Neuronal stem cell (in vitro differentiated cells): Measurements from ENCODE around the gene WDR62.

Experiments used
- DNase-seq: peaks from one replicate; pipeline ENCODE4 v3.0.0-alpha.2; 2013; ENCODE audit warnings: low spot score
- H2AFZ ChIP-seq: one replicate; pipeline ENCODE4 v1.6.1; 2013; ENCODE audit warnings: mild to moderate bottlenecking, low read length, inconsistent platforms
- H2AK5ac ChIP-seq: 2 replicates; pipeline ENCODE4 v1.6.1; 2013; ENCODE audit warnings: low read depth, mild to moderate bottlenecking, inconsistent platforms, low read length, moderate library complexity, mixed read lengths
- H2BK120ac ChIP-seq: 2 replicates; pipeline ENCODE4 v1.6.1; 2013; ENCODE audit warnings: low read depth, mild to moderate bottlenecking, inconsistent platforms, low read length, moderate library complexity, mixed read lengths
- H2BK12ac ChIP-seq: one replicate; pipeline ENCODE4 v1.6.1; 2013; ENCODE audit warnings: low read length, inconsistent platforms
- H2BK15ac ChIP-seq: 2 replicates; pipeline ENCODE4 v1.6.1; 2013; ENCODE audit warnings: mild to moderate bottlenecking, low read length, inconsistent platforms, mixed read lengths
- H2BK5ac ChIP-seq: one replicate; pipeline ENCODE4 v1.6.1; 2013; ENCODE audit warnings: inconsistent platforms, mild to moderate bottlenecking, low read length, moderate library complexity
- H3K14ac ChIP-seq: one replicate; pipeline ENCODE4 v1.6.1; 2013; ENCODE audit warnings: low read length, inconsistent platforms
- H3K18ac ChIP-seq: 2 replicates; pipeline ENCODE4 v1.6.1; 2013; ENCODE audit warnings: low read length, inconsistent platforms
- H3K23ac ChIP-seq: 2 replicates; pipeline ENCODE4 v1.6.1; 2013; ENCODE audit warnings: low read depth, mild to moderate bottlenecking, mixed read lengths, low read length, inconsistent platforms; ENCODE audit not compliant: poor library complexity
- H3K27ac ChIP-seq: replicated peaks from 3 replicates; pipeline ENCODE4 v1.5.1; 2013; ENCODE audit warnings: low read length, inconsistent platforms
- H3K27me3 ChIP-seq, 3 experiments: 2 replicates each; pipeline ENCODE4 v1.6.1; 2013; ENCODE audit warnings: low read length in 3 of 3, mild to moderate bottlenecking in 2 of 3, inconsistent platforms in 1 of 3, low read depth in 1 of 3, mixed read lengths in 1 of 3, moderate library complexity in 1 of 3; ENCODE audit not compliant: control insufficient read depth in 3 of 3, insufficient read depth in 3 of 3
- H3K36me3 ChIP-seq, 2 donors: replicated peaks in 1 of 2; 2 replicates each; pipeline ENCODE4 v1.6.1; 2013; ENCODE audit warnings: low read length in 2 of 2; ENCODE audit not compliant: control insufficient read depth in 2 of 2, insufficient read depth in 2 of 2
- H3K4ac ChIP-seq: 2 replicates; pipeline ENCODE4 v1.6.1; 2013; ENCODE audit warnings: inconsistent platforms, mild to moderate bottlenecking, low read length, moderate library complexity
- H3K4me1 ChIP-seq, 2 donors: 1 replicate in 1 of 2; 2 replicates in 1 of 2; pipeline ENCODE4 v1.6.1; 2013; ENCODE audit warnings: low read length in 2 of 2, low read depth in 1 of 2; ENCODE audit not compliant: control insufficient read depth in 2 of 2, insufficient read depth in 1 of 2
- H3K4me2 ChIP-seq: one replicate; pipeline ENCODE4 v1.6.1; 2013; ENCODE audit warnings: mild to moderate bottlenecking, low read length, inconsistent platforms; ENCODE audit not compliant: insufficient read depth, poor library complexity, severe bottlenecking
- H3K4me3 ChIP-seq, 2 donors: 2 replicates each; pipeline ENCODE4 v1.5.1; 2013; ENCODE audit warnings: low read length in 2 of 2, mild to moderate bottlenecking in 2 of 2, inconsistent platforms in 1 of 2, moderate library complexity in 1 of 2
- H3K79me1 ChIP-seq: one replicate; pipeline ENCODE4 v1.6.1; 2013; ENCODE audit warnings: low read depth, mild to moderate bottlenecking, inconsistent platforms, low read length, moderate library complexity
- H3K9ac ChIP-seq: one replicate; pipeline ENCODE4 v1.6.1; 2013; ENCODE audit warnings: mild to moderate bottlenecking, low read depth, low read length, inconsistent platforms; ENCODE audit not compliant: poor library complexity
- H3K9me3 ChIP-seq, 2 donors: replicated peaks in 1 of 2; 2 replicates each; pipeline versions ENCODE3 to v1.6.1; 2013; ENCODE audit warnings: low read length in 2 of 2, mild to moderate bottlenecking in 2 of 2, inconsistent platforms in 1 of 2, low read depth in 1 of 2, mixed read lengths in 1 of 2, moderate library complexity in 1 of 2; ENCODE audit not compliant: control insufficient read depth in 2 of 2, insufficient read depth in 1 of 2
- H4K8ac ChIP-seq: one replicate; pipeline ENCODE4 v1.6.1; 2013; ENCODE audit warnings: low read depth, mild to moderate bottlenecking, inconsistent platforms, low read length, moderate library complexity
- H4K91ac ChIP-seq: one replicate; pipeline ENCODE4 v1.6.1; 2013; ENCODE audit warnings: low read length, low read depth, mild to moderate bottlenecking, inconsistent platforms; ENCODE audit not compliant: poor library complexity
- WGBS, 2 donors: extraction: QIAGEN DNeasy Blood & Tissue Kit; methylation state at CpG; one replicate each; pipeline ENCODE4 v1.1.7; 2013; ENCODE audit warnings: missing lambda C conversion rate in 2 of 2, mixed read lengths in 1 of 2; ENCODE audit not compliant: insufficient read length in 2 of 2, insufficient replicate concordance in 1 of 2; ENCODE audit errors: extremely low coverage in 2 of 2; 5-methylcytosine and 5-hydroxymethylcytosine counted together

Gene WDR62

DNA sequence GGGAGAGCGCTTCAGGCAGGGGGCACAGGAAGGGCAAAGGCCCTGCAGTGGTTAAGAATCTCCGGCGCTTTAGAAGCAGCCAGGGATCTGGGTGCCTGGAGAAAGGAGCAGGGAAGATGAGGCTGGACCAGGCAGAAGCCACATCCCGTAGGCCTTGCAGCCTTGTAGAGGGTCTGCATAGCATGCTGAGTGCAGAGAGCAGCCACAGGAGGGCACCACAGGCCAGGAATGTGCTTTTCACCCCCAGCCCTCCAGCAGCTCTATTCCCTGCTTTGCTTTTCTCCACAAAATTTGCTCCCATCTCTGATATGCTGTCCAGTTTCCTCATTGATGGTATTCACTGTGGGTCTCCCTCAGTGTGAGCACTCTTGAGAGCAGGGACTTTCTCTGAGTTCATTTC lies 5.7 kb downstream of the WDR62 start:
- Histone ChIP-seq H3K4me2 (no peak overlapping the region), H2AK5ac (no peak overlapping the region), H2BK15ac (no peak overlapping the region), H3K14ac (no peak overlapping the region), H3K79me1 (peaks cover 3% of the 10 kb centered on the region), H3K23ac (no peak overlapping the region), H3K18ac (no peak overlapping the region), H4K91ac (no peak overlapping the region), H3K27me3 (no peaks in the 10 kb centered on the region), H3K9ac (peak overlapping the region; percentile 65), H2BK5ac (no peak overlapping the region), H3K4ac (no peak overlapping the region), H3K4me1 (peaks cover 6% of the 10 kb centered on the region in 2 donors), H3K9me3 (peaks cover 0 to 2% of the 10 kb centered on the region in 2 donors), H2AFZ (no peak overlapping the region), H2BK120ac (no peak overlapping the region), H3K36me3 (peaks cover 37 to 73% of the 10 kb centered on the region in 2 donors), H4K8ac (peak overlapping the region; percentile 49), H3K27ac (no peak overlapping the region), H3K4me3 (no peak overlapping the region), H2BK12ac (no peak overlapping the region)
- no CpG with 5 or more reads among the region's 4 CpGs for WGBS, 2 donors
- no peak for DNase-seq

DNA sequence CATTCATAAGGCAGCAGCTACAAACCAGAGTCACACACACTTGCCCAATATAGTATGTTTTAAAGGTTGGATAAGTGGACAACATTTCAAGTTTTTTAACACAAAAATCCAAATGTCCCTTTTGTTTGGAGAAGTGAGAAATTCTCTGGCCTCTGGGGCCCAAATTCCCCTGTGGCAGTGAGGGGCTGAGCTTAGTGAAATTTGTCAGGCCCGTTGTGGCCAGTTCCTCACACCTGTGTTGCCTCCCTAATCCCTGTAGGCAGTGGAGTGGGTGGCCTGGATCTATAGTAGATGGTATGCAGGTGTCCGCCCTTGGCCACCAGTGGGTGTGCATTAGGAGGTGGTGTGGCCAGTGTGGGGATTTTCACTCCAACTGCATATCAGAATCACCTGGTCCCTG lies 6.7 kb downstream of the WDR62 start:
- Histone ChIP-seq H2AK5ac (no peak overlapping the region), H3K36me3 (peaks cover 45 to 82% of the 10 kb centered on the region in 2 donors), H3K23ac (no peak overlapping the region)

DNA sequence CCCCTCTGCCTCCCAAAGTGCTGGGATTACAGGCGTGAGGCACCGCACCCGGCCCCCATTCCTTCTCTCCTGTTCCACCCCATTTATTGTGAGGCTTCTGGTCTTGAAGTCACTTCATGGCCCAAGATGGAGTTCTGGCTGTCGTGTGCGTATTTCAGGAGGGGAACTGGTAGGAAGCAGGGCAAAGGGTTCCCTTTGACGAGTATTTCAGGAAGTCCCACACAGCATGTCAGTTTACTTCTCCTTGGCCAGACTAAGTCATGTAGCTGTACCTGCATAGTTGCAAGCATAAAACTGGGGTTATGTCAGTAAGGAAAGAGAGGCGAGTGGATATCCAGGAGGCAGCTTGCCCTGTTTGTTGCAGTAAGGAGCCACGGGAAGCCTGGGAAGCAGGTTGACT lies 10.1 kb downstream of the WDR62 start:
- no peak overlapping the region for H3K23ac ChIP-seq
- no peak overlapping the region for H2BK5ac ChIP-seq
- H3K27ac ChIP-seq = no peak overlapping the region
- H3K9ac ChIP-seq = no peak overlapping the region
- peaks cover 52 to 72% of the 10 kb centered on the region in 2 donors for H3K36me3 ChIP-seq
- no peak overlapping the region for H3K4ac ChIP-seq
- peaks cover 0 to 2% of the 10 kb centered on the region in 2 donors for H3K9me3 ChIP-seq
- no peak overlapping the region for H2BK12ac ChIP-seq
- no peaks in the 10 kb centered on the region for H3K27me3 ChIP-seq
- H3K18ac ChIP-seq = no peak overlapping the region
- no CpG with 5 or more reads among the region's 8 CpGs for WGBS, 2 donors
- no peak overlapping the region for H3K4me2 ChIP-seq
- no peak overlapping the region for H2BK120ac ChIP-seq
- no peak overlapping the region for H3K14ac ChIP-seq
- H2AFZ ChIP-seq = no peak overlapping the region
- no peak overlapping the region for H4K91ac ChIP-seq
- peaks cover 1% of the 10 kb centered on the region for H3K79me1 ChIP-seq
- H2AK5ac ChIP-seq = no peak overlapping the region
- H2BK15ac ChIP-seq = no peak overlapping the region
- DNase-seq = no peak
- H3K4me3 ChIP-seq = no peak overlapping the region
- no peak overlapping the region for H4K8ac ChIP-seq
- no peaks in the 10 kb centered on the region for H3K4me1 ChIP-seq

More for the DNA sequence above, 6.7 kb downstream of the WDR62 start:
- Histone ChIP-seq H4K91ac (no peak overlapping the region), H3K18ac (no peak overlapping the region), H3K4me3 (no peak overlapping the region), H2BK15ac (no peak overlapping the region), H2BK120ac (no peak overlapping the region), H4K8ac (no peak overlapping the region), H3K9me3 (peaks cover 0 to 2% of the 10 kb centered on the region in 2 donors), H2BK12ac (no peak overlapping the region), H3K27ac (no peak overlapping the region), H3K4me2 (no peak overlapping the region), H3K4ac (no peak overlapping the region), H2BK5ac (no peak overlapping the region), H3K14ac (no peak overlapping the region), H3K79me1 (peaks cover 3% of the 10 kb centered on the region), H3K9ac (no peak overlapping the region), H3K4me1 (peaks cover 0 to under 1% of the 10 kb centered on the region in 2 donors), H3K27me3 (no peaks in the 10 kb centered on the region), H2AFZ (no peak overlapping the region)
- no peak for DNase-seq
- no CpG with 5 or more reads among the region's 2 CpGs for WGBS, 2 donors

- no peak overlapping the region for H2AFZ ChIP-seq
- H3K36me3 ChIP-seq = peaks cover 49 to 70% of the 10 kb centered on the region in 2 donors
Measured at GRCh38 chr19:36067681-36068080, 13.0 kb downstream of the WDR62 start.

More at GRCh38 chr19:36067681-36068080, 13.0 kb downstream of the WDR62 start:
- H2BK120ac ChIP-seq = no peak overlapping the region
- H3K23ac ChIP-seq = no peak overlapping the region
- no peak overlapping the region for H3K4ac ChIP-seq
- peak overlapping the region in 1 of 2 donors; percentile 42 for H3K4me3 ChIP-seq
- H3K27me3 ChIP-seq = no peaks in the 10 kb centered on the region
- H3K14ac ChIP-seq = no peak overlapping the region
- no peak for DNase-seq
- no peak overlapping the region for H4K8ac ChIP-seq
- no peak overlapping the region for H3K9ac ChIP-seq
- H2BK15ac ChIP-seq = no peak overlapping the region
- H3K4me2 ChIP-seq = no peak overlapping the region
- no peak overlapping the region for H2BK5ac ChIP-seq
- no peaks in the 10 kb centered on the region for H3K79me1 ChIP-seq
- no peak overlapping the region for H3K18ac ChIP-seq
- H3K27ac ChIP-seq = no peak overlapping the region
- H2BK12ac ChIP-seq = no peak overlapping the region
- H4K91ac ChIP-seq = no peak overlapping the region
- WGBS, 2 donors = no CpG with 5 or more reads among the region's 11 CpGs
- H2AK5ac ChIP-seq = no peak overlapping the region
- peaks cover 0 to 2% of the 10 kb centered on the region in 2 donors for H3K9me3 ChIP-seq
- no peaks in the 10 kb centered on the region for H3K4me1 ChIP-seq
